Measurements from ENCODE around the gene CEP78.

CEP78 gene

DNA sequence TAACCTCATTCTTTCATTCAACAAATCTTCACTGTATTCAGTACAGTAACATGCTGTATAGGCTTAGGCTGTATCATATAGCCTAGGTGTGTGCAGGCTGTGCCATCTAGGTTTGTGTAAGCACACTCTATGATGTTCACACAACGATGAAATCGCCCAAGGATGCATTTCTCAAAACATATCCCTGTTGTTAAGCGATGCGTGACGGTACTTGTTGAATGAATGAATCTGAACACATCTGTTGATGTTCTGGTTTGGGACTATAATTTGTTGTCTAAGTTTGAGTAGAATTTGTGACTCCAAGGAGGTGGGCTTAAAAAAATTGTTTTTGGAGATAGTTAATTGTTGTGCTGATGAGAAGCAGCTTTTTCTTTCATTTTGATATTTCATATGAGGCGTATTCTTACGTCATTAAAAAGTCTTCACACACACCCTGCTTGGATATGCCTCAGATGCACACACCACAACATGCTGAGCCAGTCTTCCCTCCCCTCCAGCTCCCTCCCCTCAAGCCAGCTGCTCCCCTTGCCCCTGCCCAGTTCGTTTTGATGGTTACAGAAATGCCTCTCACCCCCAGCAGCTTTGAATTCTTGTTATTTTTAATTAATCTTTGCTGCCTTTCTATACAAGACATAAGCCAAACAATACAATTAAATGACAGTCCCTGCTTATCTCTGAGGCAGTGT lies 55.5 kb downstream of the CEP78 start:
- H3K36me3 ChIP-seq (ENCODE audit: control insufficient read depth, insufficient read depth, low read length) = no peaks in the 10 kb centered on the region
- TF ChIP-seq, protein P1, sequence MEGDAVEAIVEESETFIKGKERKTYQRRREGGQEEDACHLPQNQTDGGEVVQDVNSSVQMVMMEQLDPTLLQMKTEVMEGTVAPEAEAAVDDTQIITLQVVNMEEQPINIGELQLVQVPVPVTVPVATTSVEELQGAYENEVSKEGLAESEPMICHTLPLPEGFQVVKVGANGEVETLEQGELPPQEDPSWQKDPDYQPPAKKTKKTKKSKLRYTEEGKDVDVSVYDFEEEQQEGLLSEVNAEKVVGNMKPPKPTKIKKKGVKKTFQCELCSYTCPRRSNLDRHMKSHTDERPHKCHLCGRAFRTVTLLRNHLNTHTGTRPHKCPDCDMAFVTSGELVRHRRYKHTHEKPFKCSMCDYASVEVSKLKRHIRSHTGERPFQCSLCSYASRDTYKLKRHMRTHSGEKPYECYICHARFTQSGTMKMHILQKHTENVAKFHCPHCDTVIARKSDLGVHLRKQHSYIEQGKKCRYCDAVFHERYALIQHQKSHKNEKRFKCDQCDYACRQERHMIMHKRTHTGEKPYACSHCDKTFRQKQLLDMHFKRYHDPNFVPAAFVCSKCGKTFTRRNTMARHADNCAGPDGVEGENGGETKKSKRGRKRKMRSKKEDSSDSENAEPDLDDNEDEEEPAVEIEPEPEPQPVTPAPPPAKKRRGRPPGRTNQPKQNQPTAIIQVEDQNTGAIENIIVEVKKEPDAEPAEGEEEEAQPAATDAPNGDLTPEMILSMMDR (IDR thresholded peaks at IDR 0.05; ENCODE audit: insufficient read depth, low read length, poor library complexity, severe bottlenecking) = no peak
- H3K27me3 ChIP-seq (replicated peaks; ENCODE audit: control insufficient read depth, insufficient read depth, low read length) = no peaks in the 10 kb centered on the region
- no peak overlapping the region for H3K4me3 ChIP-seq (replicated peaks; ENCODE audit: low read depth, low read length)
- no peak for DNase-seq (ENCODE audit: extremely low read depth, insufficient read length)

DNA sequence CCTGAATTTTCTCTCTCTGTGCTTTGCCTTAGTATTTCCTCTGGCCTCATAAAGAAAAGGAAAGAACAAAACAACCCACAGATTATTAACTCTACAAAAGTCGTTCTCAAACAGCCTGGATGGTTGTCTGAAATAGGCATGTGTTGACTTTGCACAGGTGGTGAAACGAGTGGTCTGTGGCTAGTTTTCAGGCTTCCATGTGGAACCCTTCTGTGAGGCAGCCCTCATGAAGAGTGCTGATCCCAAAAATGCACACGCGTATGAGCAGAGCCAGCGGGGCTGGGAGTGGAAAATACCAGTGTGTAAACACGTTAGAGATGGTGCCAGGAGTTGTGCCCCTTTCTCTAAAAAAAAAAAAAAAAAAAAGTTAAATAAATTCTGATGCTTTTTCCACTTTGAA lies 56.2 kb downstream of the CEP78 start:
- Histone ChIP-seq H3K27me3 (replicated peaks; ENCODE audit: control insufficient read depth, insufficient read depth, low read length) (no peaks in the 10 kb centered on the region), H3K4me3 (replicated peaks; ENCODE audit: low read depth, low read length) (no peak overlapping the region), H3K36me3 (ENCODE audit: control insufficient read depth, insufficient read depth, low read length) (no peaks in the 10 kb centered on the region)
- TF ChIP-seq, protein P1 (IDR thresholded peaks at IDR 0.05; ENCODE audit: insufficient read depth, low read length, poor library complexity, severe bottlenecking) = no peak
- no peak for DNase-seq (ENCODE audit: extremely low read depth, insufficient read length)

DNA sequence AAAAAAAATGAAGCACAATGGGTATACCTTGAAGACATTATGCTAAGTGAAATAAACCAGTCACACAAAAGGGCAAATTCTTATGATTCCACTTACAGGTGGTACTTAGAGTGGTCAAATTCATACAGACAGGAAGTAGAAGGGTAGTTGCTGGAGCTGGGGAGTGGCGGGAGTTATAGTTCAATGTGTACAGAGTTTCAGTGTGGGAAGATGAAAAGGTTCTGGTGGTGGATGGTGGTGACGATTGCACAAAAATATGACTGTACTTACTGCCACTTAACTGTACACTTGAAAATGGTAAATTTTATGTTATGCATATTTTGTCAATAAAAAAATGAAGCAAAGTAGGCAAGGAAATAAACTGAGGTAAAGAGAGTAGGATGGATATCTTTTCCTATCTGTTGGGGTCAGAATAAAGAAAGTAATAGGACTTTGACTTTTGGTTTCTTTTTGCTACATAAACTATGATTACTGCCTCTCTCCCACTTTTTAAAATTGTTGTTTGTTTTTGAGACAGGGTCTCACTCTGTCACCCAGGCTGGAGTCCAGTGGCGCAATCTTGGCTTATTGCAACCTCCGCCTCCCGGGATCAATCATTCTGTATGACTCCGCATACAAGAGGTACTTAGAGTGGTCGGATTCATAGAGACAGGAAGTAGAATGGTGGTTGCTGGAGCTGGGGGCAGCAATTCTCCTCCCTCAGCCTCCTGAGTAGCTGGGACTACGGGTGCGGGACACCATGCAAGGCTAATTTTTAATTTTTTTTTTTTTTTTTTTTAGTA lies 57.0 kb downstream of the CEP78 start:
- H3K4me3 ChIP-seq (replicated peaks; ENCODE audit: low read depth, low read length) = no peak overlapping the region
- TF ChIP-seq, protein P1 (IDR thresholded peaks at IDR 0.05; ENCODE audit: insufficient read depth, low read length, poor library complexity, severe bottlenecking) = no peak

DNA sequence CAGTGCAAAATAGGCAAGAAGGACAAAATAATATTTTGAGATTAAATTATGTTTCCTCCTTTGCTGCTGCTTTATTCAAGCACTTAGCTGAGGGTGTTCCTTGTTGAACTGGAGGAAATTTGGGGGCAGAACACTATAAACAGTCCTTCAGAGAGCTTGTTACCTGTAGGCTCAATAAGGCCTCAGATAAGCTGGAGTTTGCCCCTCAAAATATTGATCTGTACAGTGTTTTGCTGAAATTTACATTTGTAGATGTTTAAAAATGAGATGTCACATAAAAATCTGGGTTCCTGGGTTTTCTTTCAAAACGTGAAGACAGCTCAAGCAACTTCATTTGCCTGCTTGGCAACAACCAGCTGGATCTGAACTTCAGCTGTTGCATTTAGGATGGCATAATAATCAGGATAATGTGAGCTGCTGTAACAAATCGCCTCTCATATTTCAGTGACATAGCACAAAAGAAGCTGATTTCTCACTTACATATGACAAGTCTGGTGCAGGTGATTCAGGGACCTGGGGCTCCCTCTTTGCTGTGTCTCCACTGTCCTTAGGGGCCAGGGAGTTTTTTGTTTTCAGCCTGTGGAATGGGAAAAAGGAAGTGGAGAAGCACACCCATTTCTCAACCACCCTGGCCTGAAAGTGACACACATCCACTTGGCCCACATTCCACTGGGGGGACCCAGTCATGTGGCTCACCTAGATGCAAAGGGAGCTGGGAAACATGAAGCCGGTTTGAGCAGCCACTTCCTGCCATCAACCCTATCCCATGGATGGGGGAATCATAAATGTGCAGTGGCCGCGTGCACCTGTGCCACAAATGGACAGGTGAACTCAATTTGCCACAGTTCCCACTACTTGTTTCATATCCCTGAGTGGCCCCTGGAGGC lies 58.7 kb downstream of the CEP78 start:
- DNase-seq (ENCODE audit: extremely low read depth, insufficient read length) = no peak
- TF ChIP-seq, protein P1 (IDR thresholded peaks at IDR 0.05; ENCODE audit: insufficient read depth, low read length, poor library complexity, severe bottlenecking) = no peak

More for the DNA sequence above, 57.0 kb downstream of the CEP78 start:
- no peaks in the 10 kb centered on the region for H3K27me3 ChIP-seq (replicated peaks; ENCODE audit: control insufficient read depth, insufficient read depth, low read length)
- DNase-seq (ENCODE audit: extremely low read depth, insufficient read length) = no peak
- H3K36me3 ChIP-seq (ENCODE audit: control insufficient read depth, insufficient read depth, low read length) = no peaks in the 10 kb centered on the region

DNA sequence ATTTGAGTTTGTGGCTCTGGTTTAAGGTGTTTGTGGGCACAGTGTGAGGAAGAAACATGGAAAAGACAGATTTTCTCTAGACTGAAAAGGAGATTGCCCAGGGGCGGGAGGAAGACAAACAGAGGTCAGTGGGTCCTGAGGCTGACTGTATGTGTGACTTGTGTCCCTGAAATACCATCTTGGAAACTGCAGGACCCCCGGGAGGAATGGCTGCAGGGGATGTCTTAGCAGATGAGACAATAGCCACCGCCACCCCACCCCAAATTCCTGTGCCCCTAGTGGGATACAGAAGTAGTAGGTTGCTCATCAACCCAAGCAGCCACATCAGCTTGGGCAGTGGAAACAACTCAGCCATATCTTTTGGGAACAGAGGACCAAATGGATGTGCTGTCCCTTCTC lies 59.3 kb downstream of the CEP78 start:
- no peak for DNase-seq (ENCODE audit: extremely low read depth, insufficient read length)

More for the DNA sequence above, 58.7 kb downstream of the CEP78 start:
- Histone ChIP-seq H3K36me3 (ENCODE audit: control insufficient read depth, insufficient read depth, low read length) (no peaks in the 10 kb centered on the region), H3K4me3 (replicated peaks; ENCODE audit: low read depth, low read length) (no peak overlapping the region), H3K27me3 (replicated peaks; ENCODE audit: control insufficient read depth, insufficient read depth, low read length) (no peaks in the 10 kb centered on the region)

More for the DNA sequence above, 59.3 kb downstream of the CEP78 start:
- Histone ChIP-seq H3K4me3 (replicated peaks; ENCODE audit: low read depth, low read length) (no peak overlapping the region), H3K27me3 (replicated peaks; ENCODE audit: control insufficient read depth, insufficient read depth, low read length) (no peaks in the 10 kb centered on the region), H3K36me3 (ENCODE audit: control insufficient read depth, insufficient read depth, low read length) (no peaks in the 10 kb centered on the region)
- TF ChIP-seq, protein P1 (IDR thresholded peaks at IDR 0.05; ENCODE audit: insufficient read depth, low read length, poor library complexity, severe bottlenecking) = no peak
